Bone marrow (tissue), 2 donors: Measurements from ENCODE around the gene SUGP2.
A peak's percentile ranks its signal among the peaks of the same experiment; 100 is the strongest.
"Not testable (repeated sequence)": the region's sequence is repeated elsewhere in the genome, so short reads cannot be mapped to it uniquely, and the experiment has no call there.

ENCODE experiments used
- DNase-seq, 2 donors: peaks; one replicate each; lab custom pipeline; 2025; lab: John Stamatoyannopoulos, UW

SUGP2 gene

DNA sequence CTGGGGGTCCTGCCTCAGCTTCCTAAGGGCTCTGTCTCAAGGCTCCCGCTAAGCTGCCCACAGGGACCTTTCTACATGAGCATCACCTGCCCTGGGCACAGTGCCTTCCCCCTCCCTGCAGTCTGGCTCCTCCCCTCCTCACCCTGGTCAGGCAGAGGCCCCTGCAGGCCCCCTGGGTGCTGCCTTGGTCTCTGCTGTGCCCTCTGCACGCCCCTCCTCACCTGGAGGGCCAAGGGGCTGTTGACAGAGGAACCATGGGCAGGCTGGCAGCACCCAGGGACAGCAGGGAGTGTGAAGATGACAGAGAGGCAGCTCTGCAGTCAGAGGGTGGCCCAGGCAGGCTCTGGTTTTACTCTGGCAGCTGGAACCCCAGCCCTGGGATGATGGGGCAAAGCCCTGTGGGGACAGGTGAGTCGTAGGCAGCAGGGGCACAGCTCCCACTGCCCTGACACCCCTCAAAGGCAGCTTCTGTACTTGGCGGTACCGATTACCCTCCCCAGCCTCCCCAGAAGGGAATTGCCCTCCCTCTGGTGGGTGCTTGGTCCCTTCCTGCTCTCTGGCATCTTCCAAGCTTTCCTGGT lies 43.1 kb downstream of the SUGP2 start:
- DNase-seq, result no peak

DNA sequence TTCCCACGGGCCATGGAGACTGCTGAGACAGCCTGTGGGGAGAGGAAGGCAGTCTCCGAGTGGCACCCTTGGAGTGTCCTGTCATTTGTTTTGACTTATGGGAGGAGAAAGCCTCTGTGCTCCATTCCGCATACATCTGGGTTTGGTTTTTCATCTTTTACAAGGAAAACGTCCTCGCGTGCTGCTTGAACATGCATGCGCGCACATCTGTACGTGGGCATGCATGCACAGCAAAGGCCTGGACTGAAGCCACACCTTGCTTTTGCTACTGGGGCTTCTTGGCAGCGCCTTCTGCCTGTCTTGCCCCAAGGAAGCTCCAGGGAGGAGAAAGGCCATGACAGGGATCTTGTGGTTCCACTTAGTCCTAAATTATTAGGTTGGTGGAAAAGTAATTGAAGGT lies 44.0 kb downstream of the SUGP2 start:
- DNase-seq, result no peak

DNA sequence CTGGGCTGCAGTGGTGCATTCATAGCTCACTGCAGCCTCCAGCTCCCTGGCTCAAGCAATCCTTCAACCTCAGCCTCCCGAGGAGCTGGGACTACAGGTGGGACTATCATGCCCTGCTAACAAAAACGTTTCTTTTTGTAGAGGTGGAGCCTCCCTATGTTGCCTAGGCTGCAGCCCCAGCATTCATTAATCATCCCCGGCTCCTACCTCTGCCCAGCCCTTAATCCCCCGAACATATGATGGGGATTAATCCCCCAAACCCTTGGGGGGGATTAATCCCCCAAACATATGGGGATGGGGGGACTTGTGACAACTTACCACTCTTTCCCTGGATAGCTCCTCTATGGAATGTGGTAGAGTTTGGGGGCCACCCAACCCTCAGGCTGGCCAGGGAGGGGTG lies 45.9 kb downstream of the SUGP2 start:
- DNase-seq, result no peak

DNA sequence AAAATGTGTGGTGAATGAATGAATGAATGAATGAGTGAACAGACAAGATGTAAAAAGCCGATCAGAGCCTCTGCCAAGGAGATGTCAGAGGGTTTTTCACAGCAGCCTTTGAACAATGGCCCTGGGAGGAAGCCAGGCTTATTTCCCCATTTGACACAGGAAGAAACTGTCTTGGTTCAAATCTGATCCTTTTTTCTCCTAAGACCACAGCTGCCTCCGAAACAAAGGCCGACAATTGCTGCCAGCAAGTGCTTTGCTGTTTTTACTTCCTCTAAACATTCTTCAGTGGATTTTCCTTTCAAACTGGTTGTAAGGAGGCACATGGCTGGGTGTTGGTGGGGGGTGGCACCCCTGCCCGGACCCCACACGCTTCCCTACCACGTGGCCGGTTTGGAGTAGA lies 48.1 kb downstream of the SUGP2 start:
- DNase-seq, result peak in 1 of 2 donors; percentile 63

DNA sequence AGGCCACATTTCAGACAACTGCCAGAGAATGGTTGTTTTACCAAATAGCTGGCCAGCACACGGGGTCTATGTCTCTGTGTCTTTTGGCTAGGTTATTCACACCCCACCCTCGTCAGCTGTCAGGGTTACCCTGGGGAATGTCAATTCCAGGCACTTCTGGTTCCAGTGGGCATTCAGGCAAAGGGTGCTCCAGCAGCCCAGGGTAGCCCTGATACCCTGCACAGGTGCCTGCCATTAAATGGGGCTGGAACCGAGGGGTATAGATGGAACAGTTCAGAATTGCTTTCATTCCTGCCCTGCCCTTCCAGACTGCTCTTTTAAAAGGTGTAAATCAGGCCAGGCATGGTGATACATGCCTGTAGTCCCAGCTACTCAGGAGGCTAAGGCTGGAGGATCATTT lies 49.1 kb downstream of the SUGP2 start:
- DNase-seq, result no peak

DNA sequence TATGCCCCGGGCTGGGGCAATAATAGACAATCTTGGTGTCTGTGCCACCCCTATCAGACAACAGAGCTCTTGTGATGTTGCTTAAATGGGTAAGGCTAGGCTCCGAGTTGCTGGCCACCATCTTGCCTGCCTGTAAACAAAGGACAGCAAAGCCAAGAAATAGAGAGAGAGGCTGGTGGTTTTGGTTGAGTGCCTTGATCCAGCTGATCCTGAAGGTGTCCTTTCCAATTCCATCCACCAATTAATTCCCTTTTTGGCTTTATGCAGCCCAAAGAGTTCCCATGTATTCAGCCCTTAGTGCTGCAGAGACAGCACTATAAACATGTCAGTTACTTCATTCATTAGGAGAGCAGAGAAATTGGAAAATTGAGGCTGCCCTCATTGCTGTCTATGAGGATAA lies 50.6 kb downstream of the SUGP2 start:
- no peak for DNase-seq

DNA sequence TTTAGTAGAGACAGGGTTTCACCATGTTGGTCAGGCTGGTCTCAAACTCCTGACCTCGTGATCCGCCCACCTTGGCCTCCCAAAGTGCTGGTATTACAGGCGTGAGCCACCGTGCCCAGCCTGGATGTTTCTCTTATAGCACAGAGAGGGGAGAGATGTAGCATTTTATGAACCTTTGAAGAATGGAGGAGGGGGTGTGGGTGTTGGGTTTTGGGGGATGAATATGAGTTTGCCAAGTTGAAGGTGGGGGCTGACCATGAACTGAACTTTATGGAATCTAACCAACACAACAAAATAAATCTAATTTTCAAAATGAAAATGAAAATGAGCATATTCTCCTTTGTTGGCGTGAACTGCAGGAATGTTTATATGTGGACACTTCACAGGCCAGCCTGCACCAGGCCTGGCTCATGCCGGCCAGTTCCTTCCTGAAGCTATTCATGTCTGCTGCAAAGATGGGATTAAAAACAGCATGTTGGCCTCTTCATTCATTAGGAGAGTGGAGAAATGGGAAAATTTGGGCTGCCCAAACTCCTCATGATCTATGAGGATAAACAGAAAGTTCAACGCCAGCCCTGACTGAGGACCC lies 52.8 kb downstream of the SUGP2 start:
- no peak for DNase-seq

DNA sequence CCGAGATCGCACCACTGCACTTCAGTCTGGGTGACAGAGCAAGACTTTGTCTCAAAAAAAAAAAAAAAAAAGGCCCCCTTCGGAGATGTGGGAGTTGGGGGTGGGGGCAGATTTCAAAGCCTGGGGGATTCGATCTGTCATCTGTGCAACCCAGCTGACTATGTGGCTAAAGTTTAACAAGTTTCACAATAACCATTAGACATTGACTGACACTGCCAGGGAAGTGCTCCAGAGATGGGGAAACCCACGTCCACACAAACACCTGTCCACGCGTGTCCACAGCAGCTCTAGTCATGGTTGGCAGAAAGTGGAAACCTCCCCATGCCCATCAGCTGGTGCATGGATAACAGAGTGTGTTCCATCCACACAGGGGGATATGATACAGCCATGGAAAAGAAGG lies 54.7 kb downstream of the SUGP2 start:
- no peak for DNase-seq

DNA sequence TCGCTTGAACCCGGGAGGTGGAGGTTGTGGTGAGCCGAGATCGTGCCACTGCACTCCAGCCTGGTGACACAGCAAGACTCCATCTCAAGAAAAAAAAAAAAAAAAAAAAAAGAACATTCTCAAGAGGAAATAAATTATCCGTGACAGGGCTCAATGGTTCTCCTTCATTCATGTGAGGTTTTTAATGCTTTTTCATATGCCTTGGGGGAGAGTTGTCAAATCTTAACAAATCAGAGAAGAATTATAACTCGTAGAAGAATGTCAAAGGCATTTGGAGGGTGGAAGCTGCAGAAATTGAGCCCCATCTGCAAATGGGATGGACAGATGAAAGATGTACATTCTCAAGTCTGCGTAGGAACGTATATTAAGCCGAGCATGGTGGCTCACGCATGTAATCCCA lies 57.4 kb downstream of the SUGP2 start:
- no peak for DNase-seq

DNA sequence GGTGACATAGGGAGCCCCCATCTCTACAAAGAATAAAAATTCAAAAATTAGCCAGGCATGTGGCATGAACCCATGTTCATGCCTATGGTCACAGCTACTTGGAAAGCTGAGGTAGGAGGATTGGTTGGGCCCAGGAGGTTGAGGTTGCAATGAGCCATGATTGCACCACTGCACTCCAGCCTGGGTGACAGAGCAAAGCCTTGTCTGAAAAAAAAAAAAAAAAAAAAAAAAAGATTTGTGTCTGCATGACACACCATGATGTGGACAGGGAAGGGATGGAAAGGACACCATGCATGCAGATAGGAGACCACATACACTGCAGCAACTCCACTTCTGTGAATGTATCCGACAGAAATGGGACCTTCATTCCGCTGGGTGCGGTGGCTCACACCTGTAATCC lies 58.3 kb downstream of the SUGP2 start:
- no peak for DNase-seq

DNA sequence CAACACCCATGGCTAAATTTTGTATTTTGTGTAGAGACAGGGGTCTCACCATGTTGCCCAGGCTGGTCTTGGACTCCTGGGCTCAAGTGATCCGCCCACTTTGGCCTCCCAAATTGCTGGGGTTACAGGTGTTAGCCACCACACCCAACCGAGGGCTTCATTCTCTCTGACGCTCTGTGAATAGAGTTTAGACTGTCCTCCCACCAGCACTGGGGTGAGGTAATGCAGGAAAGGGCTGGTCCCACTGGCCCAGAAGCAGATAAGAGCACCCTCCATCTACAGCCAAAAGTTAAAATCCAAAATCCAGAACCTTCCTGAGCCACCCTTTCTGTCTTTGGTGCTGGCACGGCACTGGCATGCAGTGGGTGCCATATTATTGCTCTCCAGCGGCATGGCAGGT lies 60.5 kb downstream of the SUGP2 start:
- DNase-seq, result no peak

DNA sequence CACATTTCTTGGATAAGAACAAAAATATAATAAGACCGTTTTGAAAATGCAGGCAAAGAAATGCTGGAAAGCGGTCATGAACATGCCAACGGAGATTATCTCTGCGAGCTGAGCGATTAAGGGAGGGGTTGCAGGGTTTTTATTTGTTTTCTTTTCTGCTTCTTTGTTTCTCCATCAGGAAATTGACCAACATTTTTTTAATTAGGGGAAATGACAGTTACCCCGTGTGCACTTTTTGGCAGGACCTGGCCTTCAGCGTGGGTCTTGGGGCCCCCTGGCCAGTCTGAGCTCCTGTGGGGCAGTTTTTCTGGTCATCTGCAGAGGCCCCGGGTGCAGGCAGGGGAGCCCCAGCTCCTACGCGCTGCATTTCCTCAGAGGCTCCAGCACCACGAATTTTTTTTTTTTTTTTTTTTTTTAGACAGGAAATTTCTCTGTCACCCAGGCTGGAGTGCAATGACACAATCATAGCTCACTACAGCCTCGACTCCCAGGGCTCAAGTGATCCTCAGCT lies 61.0 kb downstream of the SUGP2 start:
- peak; percentile 34 to 40 for DNase-seq

DNA sequence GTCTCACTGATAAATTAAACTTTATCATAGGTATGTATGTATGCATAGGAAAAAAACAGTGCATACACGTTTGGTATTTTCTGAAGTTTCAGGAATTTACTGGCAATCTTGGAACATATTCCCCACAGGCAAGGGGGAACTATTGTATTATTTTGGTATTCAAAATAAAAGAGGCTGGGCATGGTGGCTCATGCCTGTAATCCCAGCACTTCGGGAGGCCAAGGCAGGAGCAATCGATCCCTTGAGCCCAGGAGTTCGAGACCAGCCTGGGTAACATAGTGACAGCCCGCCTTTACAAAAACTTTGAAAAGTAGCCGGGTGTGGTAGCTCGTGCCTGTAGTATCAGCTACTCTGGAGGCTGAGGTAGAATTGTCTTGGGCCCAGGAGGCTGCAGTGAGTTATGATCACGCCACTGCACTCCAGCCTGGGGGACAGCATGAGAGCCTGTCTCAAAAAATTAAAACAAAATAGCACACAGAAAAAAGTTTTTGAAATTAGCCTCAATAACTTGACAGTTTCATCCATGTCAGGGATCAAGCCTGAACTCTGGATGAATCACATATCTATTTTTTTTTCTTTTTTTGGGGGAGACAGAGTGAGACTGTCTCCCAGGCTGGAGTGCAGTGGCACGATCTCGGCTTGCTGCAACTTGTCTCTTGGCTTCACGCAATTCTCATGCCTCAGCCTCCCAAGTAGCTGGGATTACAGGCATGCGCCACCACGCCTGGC lies 63.2 kb downstream of the SUGP2 start:
- DNase-seq, result no peak

DNA sequence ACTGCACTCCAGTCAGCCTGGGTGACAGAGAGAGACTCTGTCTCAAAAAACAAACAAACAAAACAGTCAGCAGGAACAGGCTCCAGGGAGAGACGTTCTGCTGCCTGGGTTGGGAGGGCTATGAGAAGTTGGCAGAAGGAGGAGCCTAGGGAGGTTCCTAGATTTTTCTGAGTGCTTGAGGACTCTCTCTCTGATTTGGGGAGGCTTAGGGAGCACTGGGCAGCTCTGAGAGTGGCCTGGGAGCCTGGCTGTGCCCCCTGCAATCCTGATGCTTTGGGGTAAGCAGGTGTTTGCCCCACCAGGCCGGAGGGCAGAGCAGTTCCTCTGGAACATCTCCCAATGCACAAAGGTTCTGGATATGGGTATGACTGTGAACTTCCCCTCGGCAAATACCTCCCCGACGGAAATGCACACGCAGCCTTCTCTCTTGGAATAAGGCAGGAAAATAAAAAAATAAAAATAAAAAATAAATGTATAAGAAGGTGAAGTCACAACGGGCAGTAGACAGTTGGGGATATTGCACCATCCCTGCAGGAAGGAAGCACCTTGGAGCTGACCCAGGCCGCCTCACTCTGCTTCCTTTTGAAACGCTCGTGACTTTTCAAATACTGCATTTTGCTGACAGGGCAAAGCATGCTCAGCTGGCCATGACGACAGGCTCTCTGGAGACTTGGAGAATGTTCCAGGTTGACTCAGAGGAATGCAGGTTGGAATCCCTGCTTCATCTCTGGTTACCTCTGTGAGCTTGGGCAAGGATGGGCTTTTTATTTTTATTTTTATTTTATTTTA lies 65.8 kb downstream of the SUGP2 start:
- DNase-seq, result peak; percentile 36 to 63

DNA sequence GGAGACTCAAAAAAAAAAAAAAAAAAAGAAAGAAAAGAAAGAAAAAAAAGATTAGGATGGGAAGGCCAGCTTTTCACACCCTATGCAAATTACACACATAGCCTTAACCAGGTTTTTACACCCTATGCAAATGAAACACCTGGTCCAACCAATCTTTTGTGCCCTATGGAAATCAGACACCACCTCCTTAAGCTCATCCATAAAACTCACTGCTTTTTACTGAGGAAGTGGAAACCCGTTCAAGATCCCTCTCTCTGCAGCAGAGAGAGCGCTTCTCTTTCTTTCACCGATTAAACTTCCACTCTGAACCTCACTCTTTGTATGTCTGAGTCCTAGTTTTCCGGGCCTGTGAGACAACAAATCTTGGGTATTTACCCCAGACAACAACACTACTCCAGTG lies 67.0 kb downstream of the SUGP2 start:
- no peak for DNase-seq

DNA sequence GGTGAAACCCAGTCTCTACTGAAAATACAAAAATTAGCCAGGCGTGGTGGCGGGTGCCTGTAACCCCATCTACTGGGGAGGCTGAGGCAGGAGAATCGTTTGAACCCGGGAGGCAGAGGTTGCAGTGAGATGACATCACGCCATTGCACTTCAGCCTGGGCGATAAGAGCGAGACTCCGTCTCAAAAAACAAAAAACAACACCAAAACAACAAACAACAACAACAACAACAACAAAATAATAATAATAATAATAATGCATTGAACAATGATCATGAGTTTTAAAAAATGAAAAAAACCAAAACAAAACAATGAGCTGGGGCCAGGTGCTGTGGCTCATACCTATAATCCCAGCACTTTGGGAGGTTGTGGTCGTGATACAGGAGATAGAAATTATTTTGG lies 69.2 kb downstream of the SUGP2 start:
- DNase-seq, result no peak

DNA sequence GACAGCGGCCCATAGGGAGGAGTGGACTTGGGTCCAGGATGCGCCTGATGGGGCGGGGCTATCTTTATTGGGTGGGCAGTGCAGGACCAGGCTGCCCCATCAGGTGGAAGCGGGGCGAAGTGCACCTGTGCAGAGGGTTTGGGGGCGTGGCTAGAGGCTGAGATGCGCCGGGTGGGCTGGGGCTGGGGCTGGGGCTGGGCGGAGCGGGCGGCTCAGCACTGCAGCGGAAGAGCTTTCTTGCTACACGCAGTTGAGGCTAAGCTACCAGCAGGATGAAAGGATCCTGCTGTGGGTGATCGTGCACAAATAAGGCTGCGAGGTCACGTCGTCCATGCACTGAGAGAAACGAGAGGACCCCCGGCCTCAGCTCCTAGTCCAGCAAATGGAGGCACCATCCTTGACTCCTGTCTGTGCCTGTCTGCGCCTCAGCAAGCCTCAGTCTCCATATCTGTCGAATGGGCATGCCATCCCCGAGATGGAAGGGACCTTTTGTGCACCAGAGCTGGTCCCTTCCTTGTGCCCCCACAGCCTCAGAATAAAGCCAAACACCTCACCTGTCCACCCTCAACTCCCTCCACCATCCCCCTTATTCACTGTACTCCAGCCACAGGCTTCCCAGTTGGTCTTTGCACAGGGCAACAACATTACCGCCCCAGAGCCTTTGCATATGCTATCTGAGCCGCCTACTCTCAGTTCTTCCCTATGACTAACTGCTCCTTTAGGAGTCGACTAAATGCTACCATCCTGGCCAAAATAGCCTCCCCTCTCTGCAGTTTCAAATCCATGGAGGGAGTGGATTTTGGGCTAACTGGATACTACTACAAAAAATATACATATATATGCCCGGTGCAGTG lies 71.3 kb downstream of the SUGP2 start:
- no peak for DNase-seq

DNA sequence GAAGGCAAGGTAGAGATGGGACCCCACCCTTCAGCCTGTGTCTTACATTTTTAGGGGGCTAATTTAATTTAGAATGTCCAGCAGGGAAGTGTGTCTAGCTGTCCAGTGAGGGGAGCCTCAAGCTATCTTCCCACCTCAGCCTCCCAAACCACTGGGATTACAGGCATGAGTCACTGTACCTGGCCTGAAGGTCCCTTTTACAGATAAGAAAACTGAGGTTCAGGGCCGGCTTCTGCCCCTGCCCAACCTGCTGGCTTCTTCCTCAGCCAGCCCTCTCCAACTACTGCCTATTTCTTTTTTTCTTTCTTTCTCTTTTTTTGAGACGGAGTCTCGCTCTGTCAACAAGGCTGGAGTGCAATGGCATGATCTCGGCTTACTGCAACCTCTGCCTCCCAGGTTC lies 72.9 kb downstream of the SUGP2 start:
- no peak for DNase-seq

DNA sequence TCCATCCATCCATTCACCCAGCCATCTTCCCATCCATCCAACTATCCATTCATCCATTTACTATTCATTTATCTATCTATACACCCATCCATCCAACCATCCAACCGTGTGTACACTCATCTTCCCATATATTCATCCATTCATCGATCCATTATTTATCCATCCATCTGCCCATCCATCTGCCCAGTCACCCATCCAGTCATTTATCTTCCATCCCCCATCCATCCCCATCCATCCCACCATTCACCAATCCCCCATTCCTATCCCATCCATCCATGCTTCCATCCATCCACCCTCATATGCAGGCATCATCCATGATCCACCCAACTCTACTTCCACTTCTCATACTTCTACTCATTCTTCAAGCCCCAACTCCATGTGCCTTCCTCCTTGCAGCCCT lies 78.3 kb downstream of the SUGP2 start:
- no peak for DNase-seq

DNA sequence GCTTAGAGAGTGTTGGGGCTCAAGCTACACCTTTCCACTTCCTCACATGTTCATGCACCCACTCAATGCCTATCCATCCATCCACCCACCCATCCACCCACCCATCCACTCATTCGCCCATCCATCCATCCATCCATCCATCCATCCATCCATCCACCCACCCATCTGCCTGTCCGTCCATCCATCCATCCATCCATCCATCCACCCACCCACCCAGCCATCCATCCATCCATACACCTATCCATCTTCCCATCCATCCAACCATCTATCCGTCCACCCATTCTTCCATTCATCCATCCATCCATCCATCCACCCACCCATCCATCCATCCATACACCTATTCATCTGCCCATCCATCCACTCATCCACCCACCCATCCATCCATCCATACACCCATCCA lies 79.2 kb downstream of the SUGP2 start:
- DNase-seq, result no peak

DNA sequence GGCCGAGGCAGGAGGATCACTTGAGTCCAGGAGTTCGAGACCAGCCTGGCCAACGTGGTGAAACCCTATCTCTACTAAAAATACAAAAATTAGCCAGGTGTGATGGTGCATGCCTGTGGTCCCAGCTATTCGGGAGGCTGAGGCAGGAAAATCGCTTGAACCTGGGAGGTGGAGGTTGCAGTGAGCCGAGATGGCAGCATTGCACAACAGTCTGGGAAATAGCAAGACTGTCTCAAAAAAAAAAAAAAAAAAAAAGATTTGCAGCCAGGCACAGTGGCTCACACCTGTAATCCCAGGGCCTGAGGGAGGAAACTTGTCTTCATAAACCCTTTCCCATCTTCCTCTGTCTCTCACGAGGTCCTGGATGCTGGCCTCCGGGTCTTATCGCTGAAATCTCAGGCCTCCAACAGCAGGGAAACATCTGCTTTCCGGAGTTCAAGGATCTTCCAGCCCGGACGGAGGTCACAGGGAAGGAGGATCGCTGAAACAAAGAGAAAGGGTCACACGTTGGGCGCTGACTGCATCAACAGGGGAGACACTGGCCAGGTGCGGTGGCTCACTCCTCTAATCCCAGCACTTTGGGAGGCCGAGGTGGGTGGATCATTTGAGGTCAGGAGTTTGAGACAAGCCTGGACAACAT lies 80.8 kb downstream of the SUGP2 start:
- DNase-seq, result not testable (repeated sequence)
